ENCODE measurements around the gene RALGPS1. TPM values are rescaled to one million over a fixed set of nuclear protein-coding genes. Genes with fewer than 3 reads are reported as not detected.

RALGPS1 gene
- polyA plus RNA-seq, 1 donor: 30.6 TPM

DNA sequence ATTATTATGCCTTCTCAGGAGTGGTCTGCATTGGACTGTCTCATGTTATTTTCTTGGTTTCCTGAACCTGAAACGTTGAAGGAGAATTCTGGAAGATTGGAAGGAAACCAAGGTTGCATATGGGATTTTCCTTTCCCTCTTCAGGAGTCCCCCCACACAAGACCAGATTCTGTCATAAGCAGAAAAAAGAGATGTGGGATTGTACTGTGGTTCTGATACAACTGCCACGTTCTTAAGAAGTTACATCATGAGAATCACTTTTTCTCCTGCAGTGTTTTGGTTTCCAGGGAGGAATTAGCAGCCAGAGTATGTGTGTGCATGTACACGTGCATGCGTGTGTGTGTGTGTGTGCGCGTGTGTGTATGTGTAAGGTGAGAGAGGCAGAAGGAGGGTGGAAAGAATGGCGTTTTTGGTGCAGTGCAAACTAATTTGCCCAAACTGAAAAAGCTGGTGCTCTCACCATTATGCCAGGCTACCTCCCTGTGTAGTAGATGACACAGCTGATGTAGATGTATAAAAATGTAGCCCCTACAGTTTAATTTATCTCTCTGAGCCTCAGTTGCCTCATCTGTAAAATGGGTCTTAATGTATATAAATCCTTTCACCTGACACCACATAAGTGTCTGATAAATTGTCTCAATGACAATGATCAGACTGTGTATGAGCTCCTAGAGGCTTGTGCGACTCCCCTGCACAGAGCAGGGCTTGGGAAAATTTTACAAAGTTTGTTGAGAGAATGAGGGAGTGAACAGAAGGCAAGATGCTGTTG is 38.6 kb downstream of the RALGPS1 start:
- DNase-seq: no peak

DNA sequence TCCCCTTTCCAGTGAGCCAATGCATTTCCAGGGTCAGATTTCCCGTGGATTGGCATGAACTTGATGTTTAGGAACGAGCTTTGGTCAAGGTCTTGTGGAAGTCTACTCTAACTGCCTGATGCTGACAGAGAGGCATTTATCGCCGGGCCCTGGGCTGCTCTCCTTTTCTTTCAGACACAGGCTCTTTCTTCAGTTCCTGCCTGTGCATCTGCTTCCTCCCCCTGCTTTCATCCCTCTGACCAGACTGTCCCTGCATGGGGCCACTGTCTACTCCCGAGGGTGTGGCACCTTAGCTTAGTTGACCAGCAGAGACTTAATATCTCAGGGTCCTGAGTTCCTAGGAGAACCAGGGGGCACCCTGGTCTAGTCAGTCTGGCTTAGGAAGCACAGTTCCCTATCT is 41.2 kb downstream of the RALGPS1 start:
- DNase-seq: no peak

DNA sequence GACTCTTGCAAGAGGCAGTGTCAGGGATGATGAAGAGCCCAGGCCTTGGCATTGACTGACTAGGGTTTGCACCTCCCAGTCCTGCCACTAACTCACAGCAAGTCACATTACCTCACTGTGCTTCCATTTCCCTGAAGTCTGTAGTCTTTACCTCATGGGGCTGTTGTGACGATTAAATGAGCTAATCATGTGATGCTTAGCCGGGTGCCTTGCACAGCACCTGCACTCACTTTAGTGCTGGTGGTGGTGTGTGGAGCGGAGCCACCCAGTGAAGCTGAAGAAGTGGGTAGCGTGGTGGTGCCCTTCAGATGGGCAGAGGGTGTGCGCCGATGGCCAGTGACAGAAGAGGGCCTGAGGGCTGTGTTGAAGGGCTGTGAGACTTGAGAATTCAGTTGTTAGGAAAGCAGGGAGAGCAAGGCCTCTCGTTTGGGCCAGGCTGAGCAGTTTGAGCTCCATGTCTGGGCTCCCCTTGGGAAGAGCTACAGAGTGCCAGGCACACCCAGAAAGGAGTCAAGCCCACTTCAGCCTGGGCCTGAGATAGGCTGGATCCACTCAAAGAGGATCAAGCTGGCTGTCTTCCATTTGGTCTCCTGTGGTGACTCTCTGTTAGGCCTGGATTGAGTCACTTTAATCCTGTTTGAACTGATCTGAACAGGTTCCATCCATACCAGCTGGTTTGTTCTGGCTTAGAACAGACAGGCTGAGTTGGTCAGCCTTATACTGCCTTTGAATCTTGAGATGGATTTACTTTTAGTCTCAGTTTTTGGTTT is 42.5 kb downstream of the RALGPS1 start:
- DNase-seq: no peak

DNA sequence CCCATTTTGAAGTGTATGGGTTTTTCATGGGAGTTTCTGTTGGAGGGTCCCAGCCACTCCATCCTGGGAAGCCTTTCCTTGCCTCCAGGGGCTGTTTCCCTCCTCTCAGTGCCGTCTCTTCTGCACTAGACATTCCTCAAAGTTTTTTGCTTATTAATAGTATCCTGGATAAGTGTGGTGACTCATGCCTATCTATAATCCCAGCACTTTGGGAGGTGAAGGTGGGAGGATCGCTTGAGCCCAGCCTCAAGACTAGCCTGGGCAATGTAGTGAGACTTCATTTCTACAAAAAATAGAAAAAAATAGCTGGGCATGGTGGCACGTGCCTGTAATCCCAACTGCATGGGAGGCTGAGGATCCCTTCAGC is 43.1 kb downstream of the RALGPS1 start:
- DNase-seq: no peak

DNA sequence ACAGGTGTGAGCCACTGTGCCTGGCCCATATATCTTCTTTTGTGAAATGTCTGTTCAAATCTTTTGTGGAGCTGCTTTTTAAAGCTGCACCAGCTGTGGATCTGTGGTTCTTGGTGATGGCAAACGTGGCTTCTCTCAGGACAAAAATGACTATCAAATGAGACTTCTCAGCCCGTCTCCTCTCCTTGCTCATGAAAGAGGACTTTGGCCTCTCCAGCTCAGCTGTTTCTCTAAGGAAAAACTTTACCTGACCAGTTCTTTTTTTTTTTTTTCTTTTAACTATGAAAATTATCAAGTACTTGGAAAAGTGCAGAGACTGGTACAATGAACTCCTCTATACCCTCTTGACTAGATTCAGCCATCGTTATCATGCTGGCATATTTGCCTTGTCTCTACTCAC is 44.8 kb downstream of the RALGPS1 start:
- no peak for DNase-seq

DNA sequence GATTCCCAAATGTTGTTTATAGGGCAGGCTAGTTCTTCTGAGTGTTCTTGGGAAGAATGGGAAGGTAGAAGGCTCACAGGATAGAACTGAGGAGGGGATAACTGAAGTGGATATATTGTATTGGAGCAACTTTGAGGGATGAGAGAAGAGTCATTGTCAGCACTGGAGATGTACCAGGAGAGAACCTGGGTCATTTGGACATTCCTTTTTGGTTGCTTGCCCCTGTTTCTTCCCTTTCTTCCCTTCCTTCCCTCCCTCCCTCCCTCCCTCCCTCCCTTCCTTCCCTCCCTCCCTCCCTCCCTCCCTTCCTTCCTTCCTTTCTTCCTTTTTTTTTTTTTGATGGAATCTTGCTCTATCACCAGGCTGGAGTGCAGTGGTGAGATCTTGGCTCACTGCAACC is 45.3 kb downstream of the RALGPS1 start:
- DNase-seq: no peak

DNA sequence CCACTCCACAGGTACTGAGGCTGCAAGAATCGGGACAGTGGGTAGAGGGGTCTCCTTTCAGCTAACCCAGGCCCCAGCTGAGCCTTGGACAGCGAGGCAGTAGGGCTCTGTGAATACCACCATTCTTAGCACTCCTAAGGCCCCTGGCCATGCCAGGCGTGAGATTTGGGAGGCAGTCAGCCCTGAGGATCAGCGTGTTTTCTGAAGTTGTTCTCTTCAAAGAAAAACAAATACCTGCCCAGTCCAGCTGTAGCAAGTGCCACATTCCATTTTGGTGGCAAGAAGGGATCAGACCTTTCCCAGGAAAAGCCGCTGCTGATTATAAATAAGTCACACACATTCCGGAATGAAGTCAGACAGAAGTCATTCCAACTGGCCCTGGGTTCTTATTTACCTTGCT is 47.8 kb downstream of the RALGPS1 start:
- DNase-seq: no peak

DNA sequence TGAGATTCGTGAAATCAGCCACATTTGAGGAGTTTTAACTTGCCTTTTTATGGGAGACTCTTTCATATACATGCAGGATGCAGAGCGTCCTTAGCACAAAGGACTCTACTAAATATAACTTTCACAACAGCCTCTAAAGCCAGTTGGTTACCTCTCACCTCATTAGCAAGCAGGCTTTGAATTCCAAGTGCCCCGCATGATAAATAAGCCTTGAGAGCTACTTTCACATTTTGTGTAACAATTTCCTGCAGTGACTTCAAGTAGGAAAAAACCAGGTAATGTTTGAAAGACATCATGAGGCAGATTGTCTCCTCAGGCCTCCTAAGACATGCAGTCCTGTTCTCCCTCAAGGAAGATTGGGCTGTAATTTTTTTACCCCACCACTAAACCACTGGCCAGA is 50.5 kb downstream of the RALGPS1 start:
- DNase-seq: no peak

DNA sequence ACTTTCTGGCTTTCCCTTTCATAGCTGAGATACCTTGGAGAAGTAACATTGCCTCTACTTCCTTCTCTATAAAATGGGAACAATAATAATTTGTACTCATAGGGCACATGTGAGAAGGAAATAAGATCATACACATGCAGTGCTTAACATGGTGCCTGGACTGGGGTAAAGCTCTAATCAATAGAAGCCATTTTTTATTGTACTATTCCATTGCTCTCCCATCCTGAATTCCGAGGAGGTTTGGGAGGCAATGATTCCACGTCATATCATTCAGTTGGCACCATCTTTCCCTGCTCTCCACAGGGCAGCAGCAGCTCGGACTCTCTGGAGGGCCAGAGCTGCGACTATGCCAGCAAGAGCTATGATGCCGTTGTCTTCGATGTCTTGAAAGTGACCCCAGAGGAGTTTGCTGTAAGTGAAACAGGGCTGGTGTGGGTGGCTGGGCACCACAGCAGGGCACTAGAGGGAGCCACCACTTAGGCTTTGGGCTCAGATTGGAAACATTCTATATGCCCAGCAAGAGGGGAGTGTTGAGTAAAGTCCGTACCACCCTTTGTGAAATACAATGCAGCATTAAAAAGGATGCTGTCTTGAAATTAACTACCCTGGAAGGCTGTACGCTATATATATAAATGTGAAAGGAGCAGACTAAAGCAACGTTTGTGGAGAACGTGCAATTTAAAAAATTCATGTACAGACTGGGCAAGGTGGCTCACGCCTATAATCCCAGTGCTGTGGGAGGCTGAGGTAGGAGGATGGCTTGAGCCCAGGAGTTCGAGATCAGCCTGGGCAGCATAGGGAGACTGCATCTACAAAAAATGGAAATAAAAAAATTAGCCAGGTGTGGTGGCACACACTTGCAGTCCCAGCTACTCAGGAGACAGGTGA is 51.2 kb downstream of the RALGPS1 start:
- DNase-seq: no peak

DNA sequence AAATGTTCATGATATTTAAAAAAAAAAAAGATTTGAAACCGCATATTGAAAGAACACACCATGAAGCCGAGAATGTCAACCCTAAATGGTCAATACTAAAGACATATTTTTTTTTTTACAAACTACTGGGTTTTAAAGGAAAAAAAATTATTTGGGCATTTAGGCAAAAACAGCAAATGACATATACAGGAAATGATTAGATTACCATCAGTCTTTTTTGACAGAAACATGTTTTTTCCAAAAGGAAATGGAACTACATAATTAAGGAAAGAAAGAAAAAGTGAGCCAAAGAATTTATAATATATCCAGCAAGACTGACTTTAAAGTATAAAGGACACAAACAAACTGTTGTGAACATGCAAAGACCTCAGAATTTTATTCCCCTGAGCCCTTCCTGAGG is 56.7 kb downstream of the RALGPS1 start:
- no peak for DNase-seq

DNA sequence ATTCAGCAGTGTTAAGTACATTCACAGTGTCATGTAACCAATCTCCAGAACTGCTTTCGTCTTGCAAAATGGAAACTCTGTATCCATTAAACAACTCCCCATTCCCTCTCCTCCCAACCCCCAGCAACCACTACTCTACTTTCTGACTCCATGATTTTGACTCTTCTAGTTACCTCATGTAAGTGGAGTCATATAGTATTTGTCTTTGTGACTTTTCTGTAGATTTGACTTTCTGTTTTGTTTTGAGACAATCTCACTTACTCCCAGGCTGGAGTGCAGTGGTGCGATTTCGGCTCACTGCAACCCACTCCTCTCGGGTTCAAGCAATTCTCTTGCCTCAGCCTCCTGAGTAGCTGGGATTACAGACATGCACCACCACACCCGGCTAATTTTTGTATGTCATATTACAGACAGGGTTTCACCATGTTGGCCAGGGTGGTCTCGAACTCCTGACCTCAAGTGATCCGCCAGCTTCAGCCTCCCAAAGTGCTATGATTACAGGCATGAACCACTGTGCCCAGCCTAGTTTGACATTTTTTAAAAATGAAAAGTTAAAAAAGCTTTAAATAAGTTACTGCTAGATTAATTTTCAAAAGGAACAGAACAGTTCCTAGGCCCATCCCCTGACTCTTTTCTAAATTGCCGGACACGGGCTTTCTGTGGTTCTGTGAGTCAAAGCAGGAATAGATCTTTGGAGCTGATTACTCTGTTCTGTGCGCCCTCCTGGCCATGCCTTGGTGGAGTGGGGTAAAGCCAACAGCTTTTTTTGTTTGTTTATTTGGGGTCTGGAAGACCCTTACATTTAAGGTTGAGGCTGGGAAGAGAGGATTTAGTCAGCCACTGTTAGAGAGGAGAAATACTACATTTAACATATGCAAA is 59.3 kb downstream of the RALGPS1 start:
- no peak for DNase-seq

DNA sequence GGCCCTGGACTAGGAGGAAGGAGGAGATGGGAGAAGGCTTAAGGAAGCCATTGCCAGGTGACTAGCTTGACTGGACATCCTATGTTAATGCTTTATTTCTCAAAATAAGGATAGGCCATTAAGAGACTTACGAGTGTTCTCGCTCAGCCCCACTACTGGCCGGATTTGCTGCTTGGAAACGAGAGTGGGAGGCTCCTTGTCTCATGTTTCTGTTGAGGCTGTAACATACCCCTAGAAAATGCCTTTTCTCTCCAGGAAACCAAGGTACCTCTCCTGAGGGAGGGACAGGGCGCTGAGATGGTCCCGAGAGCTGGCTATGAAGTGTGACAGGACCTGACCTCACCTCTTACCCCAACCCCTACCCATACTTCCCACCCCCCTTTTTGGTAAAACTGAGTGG is 60.0 kb downstream of the RALGPS1 start:
- DNase-seq: peak; percentile 29

DNA sequence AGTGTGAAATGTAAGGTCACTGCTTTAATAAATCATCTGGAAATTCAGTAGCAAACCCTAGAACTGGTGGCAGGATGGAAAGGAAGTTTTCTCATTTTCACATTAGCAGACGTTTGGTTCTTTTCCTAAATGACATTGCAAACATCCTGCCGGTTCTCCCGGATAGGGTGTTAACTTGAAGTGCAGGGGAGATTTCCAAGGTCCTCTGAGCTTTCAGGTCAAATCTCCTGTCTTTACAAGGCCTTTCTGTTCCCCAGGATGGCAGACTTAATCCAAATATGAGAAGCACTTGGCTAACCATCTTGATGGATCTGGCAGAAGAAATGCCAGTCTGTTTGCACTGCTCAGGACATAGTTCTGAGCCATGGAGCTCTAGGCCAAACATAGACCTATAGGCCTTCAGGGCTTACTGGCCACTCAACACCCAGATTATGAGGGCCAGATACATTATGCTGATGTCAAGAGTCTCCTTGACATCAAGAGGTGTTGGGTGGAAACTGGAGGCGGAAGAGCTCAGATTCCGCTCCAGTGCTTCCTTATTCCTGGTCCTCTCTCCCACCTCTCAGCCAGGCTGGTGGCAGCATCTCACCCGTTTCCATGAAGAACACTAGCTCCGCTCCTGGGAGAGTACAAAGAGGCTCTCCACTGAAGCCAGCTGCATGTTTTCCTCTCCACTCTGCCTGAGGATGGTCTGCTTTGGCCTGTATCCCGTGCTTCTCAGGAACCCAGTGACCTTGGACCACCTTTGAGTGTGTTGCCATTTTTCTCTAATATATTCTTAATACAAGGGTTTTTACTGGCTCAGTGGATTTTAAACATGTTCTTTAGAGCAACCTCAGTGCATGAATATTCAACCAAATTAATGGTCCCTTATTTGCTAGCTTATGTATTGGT is 61.0 kb downstream of the RALGPS1 start:
- no peak for DNase-seq

DNA sequence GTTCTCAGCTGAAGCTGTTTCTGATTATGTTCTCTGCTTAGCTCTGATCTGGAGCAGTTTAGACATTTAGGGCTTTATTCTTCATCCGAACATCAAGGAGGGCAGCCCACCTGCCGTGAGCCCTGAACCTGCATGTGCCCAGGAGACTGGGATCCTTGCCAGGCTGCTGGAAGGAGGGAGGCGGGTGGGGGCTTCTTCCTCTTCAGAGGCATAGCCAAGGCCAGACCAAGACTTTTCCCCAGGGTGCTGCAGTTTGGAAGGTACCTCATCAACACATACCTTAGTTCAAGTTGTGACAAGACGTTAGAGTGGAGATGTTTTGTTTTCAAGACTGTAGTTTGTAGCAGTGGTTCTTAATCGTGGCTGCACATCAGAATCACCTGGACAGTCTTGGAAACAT is 64.9 kb downstream of the RALGPS1 start:
- DNase-seq: no peak

DNA sequence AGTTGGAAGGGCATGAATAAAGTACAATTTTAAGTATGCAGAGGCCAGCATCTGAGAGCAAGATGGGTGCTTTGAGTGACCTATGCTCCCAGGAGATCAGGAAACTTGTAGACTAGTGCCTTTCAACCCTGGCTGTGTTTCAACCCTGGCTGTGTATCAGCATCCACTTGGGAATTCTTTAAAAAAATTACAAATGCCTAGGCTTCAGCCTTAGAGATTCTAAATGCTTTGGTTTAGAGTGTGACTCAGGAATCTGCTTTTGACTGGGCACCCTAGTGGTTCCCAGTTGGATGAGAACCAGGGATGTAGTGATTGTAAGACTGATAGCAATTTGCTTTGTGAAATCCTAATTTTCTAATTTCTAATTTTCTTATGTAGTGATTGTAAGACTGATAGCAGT is 65.6 kb downstream of the RALGPS1 start:
- no peak for DNase-seq

DNA sequence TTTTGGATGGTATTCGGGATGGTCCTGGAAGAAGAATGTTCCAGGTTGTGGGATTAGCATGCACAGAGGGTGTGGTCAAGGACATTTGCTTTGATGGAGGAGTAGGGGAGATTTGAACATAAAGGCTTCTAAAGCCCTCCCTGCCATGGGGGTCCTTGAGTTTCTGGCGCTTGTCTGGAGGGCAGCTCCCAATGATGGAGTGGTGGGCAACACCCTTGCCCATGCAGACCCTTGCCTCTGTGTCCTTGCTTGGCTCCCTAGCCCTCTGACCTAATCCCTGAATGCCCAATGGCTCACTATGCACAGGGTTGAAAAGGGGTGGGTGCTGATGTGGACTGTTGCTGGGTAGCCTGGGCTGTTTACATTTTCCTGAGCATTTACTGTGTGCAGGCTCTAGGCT is 66.6 kb downstream of the RALGPS1 start:
- no peak for DNase-seq

DNA sequence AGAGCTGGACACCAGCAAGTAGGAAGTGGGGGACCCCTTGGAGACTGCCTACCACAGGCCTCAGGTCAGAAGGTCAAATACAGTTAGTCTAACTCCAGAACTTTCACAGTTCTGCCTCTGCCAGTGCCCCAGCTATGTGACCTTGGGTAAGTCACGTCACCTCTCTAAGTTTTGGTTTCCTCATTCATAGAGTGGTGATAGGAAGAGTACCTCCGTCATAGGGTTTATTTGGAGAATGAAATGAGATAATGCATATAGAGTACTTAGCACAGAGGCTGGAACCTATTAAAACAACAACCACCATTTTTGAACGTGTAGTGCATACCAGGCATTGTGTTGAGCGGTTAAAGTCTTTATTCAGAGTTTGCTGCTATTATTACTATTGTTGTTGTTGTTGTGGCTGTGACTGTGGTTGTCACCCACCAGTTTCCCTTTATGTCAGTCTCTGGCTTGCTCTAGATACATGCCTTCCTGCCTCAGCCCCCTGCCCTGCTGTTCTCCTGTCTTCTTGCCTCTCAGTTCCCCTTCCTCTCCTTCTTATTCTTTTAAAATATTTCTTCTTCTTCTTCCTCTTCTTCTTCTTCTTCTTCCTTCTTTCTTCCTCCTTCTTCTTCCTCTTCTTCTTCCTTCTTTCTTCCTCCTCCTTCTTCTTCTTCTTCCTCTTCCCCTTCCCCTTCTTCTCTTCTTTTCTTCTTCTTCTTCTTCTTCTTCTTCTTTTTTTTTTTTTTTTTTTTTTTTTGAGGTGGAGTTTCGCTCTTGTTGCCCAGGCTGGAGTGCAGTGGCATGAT is 67.8 kb downstream of the RALGPS1 start:
- DNase-seq: no peak

DNA sequence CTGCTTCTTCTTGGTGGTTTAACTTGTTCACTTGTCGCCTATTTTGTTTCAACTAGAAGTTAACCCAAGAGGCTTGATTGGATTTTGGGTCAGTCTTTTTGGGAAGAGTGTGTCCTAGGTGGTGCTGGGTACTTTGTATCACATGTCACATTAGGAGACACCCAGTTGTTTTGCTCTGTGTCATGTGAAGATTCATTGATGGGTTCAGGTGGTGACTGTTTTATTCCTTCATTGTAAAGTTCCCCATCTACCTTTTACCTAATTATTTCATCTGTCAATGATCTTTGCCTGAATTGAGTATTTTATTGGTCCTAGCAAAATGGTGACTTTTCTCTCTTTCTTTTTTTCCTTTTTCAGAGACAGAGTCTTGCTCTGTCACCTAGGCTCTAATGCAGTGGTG is 69.2 kb downstream of the RALGPS1 start:
- DNase-seq: no peak

DNA sequence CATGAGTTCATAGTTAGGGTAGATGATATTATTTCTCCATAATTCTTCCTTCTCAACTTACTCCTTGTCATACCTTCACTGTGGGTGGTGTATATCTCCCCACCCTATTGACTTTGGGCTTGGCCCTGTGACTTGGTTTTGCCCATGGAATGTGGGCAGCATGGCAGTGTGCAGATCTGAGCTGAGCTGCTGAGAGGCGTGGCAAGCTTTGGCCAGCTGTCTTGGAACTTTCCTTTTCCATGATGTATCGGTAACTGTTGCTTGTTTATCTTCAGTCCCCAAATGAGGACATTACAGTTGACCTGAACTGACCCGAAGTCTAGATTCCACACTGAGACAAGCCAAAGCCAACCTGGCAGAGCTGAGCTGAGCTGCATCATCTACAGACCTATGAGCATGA is 70.4 kb downstream of the RALGPS1 start:
- DNase-seq: no peak

Measured in left kidney (tissue), 2 donors.